IMR-90 (cell line): ENCODE measurements around the gene IQCM. TPM values are rescaled to one million over a fixed set of nuclear protein-coding genes. Genes with fewer than 3 reads are reported as not detected.

Experiments
- ATAC-seq: fragments of 200-7000 bp; cut with Tn5 transposase; 2 replicates; pipeline ENCODE4 v1.9.1; 2020; ENCODE audit warnings: low read depth, mild to moderate bottlenecking, moderate library complexity
- BruUV-seq: library from RNA; stranded (reverse); fragments of 400-500 nt; replicated peaks from 2 replicates; lab custom pipeline; 2021; lab: Mats Ljungman, UMichigan
- CTCF ChIA-PET: fragments of 300-600 bp; formaldehyde crosslinking; extraction: SDS; loops from one replicate; lab custom pipeline; 2021; ENCODE audit warnings: antibody characterized with exemption; lab: Yijun Ruan, JAX
- POLR2A ChIA-PET: fragments of 300-600 bp; sonication (Branson Sonifier 250); formaldehyde crosslinking; loops from one replicate; lab custom pipeline; 2022; ENCODE audit warnings: antibody characterized with exemption; ENCODE audit not compliant: unreplicated experiment; lab: Charles Lee
- DNase-seq: peaks from one replicate; pipeline ENCODE4 v3.0.0; 2013
- H2AFZ ChIP-seq: replicated peaks from 2 replicates; pipeline ENCODE3; 2013; ENCODE audit warnings: low read length, mild to moderate bottlenecking; ENCODE audit not compliant: poor library complexity
- H2AK5ac ChIP-seq: 2 replicates; pipeline ENCODE4 v1.6.1; 2013; ENCODE audit warnings: low read depth, low read length, inconsistent platforms
- H2AK9ac ChIP-seq: replicated peaks from 2 replicates; pipeline ENCODE3; 2013; ENCODE audit warnings: mild to moderate bottlenecking, low read depth, low read length, moderate library complexity; ENCODE audit not compliant: poor library complexity
- H2BK120ac ChIP-seq: 2 replicates; pipeline ENCODE4 v1.6.1; 2013; ENCODE audit warnings: low read depth, low read length, inconsistent platforms
- H2BK15ac ChIP-seq: 3 replicates; pipeline ENCODE4 v1.6.1; 2013; ENCODE audit warnings: low read depth, low read length, inconsistent platforms
- H2BK20ac ChIP-seq: 2 replicates; pipeline ENCODE4 v1.6.1; 2013; ENCODE audit warnings: low read depth, mild to moderate bottlenecking, inconsistent platforms, low read length, moderate library complexity
- H2BK5ac ChIP-seq: 2 replicates; pipeline ENCODE4 v1.6.1; 2013; ENCODE audit warnings: mild to moderate bottlenecking, low read depth, low read length, inconsistent platforms; ENCODE audit not compliant: poor library complexity, severe bottlenecking
- H3K14ac ChIP-seq: replicated peaks from 2 replicates; pipeline ENCODE4 v1.6.1; 2013; ENCODE audit warnings: low read depth, low read length, inconsistent platforms
- H3K18ac ChIP-seq: 2 replicates; pipeline ENCODE4 v1.6.1; 2013; ENCODE audit warnings: low read depth, low read length, control low read depth
- H3K23ac ChIP-seq: 2 replicates; pipeline ENCODE4 v1.6.1; 2013; ENCODE audit warnings: low read depth, low read length, inconsistent platforms
- H3K27ac ChIP-seq: 2 replicates; pipeline ENCODE4 v1.5.1; 2013; ENCODE audit warnings: mild to moderate bottlenecking, control low read depth, low read length; ENCODE audit not compliant: insufficient read depth
- H3K27me3 ChIP-seq: 2 replicates; pipeline ENCODE4 v1.6.1; 2013; ENCODE audit warnings: low read length; ENCODE audit not compliant: control insufficient read depth, insufficient read depth
- H3K36me3 ChIP-seq: 2 replicates; pipeline ENCODE4 v1.6.1; 2013; ENCODE audit warnings: low read length, mixed read lengths; ENCODE audit not compliant: control insufficient read depth, insufficient read depth
- H3K4ac ChIP-seq: 2 replicates; pipeline ENCODE4 v1.6.1; 2013; ENCODE audit warnings: low read depth, low read length, inconsistent platforms
- H3K4me1 ChIP-seq: 2 replicates; pipeline ENCODE4 v1.6.1; 2013; ENCODE audit warnings: low read length, mixed read lengths; ENCODE audit not compliant: control insufficient read depth, insufficient read depth
- H3K4me2 ChIP-seq: 2 replicates; pipeline ENCODE4 v1.6.1; 2013; ENCODE audit warnings: low read depth, mild to moderate bottlenecking, control low read depth, low read length, moderate library complexity
- H3K4me3 ChIP-seq: 2 replicates; pipeline ENCODE4 v1.5.1; 2013; ENCODE audit warnings: low read depth, mild to moderate bottlenecking, control low read depth, low read length, moderate library complexity; ENCODE audit not compliant: insufficient read depth
- H3K56ac ChIP-seq: 2 replicates; pipeline ENCODE4 v1.6.1; 2013; ENCODE audit warnings: low read length, inconsistent platforms; ENCODE audit not compliant: insufficient read depth; ENCODE audit errors: extremely low read depth
- H3K79me1 ChIP-seq, 2 experiments: 2 replicates each; pipeline ENCODE4 v1.6.1; 2013; ENCODE audit warnings: low read length in 2 of 2, inconsistent platforms in 1 of 2, low read depth in 1 of 2
- H3K9ac ChIP-seq: 2 replicates; pipeline ENCODE4 v1.6.1; 2013; ENCODE audit warnings: low read depth, low read length, control low read depth
- H3K9me1 ChIP-seq: 2 replicates; pipeline ENCODE4 v1.6.1; 2013; ENCODE audit warnings: low read length, inconsistent platforms; ENCODE audit not compliant: insufficient read depth
- H3K9me3 ChIP-seq: 2 replicates; pipeline ENCODE4 v1.6.1; 2013; ENCODE audit warnings: low read length; ENCODE audit not compliant: control insufficient read depth, insufficient read depth
- H4K20me1 ChIP-seq: 2 replicates; pipeline ENCODE4 v1.6.1; 2013; ENCODE audit warnings: low read length, inconsistent platforms; ENCODE audit not compliant: insufficient read depth
- H4K5ac ChIP-seq: 2 replicates; pipeline ENCODE4 v1.6.1; 2013; ENCODE audit warnings: mild to moderate bottlenecking, low read depth, low read length, control low read depth
- H4K8ac ChIP-seq, 2 experiments: 2 replicates each; pipeline ENCODE4 v1.6.1; 2013; ENCODE audit warnings: low read depth in 2 of 2, low read length in 2 of 2, control low read depth in 1 of 2, inconsistent platforms in 1 of 2
- H4K91ac ChIP-seq: 2 replicates; pipeline ENCODE4 v1.6.1; 2013; ENCODE audit warnings: low read depth, low read length, inconsistent platforms; ENCODE audit not compliant: insufficient read depth
- FOS ChIP-seq: fragments of 150-350 bp; IDR thresholded peaks from 2 replicates; pipeline ENCODE4 v1.6.1; 2016; ENCODE audit warnings: low read depth, low read length
- MXI1 ChIP-seq: IDR thresholded peaks from 2 replicates; pipeline ENCODE4 v1.6.1; 2012; ENCODE audit warnings: low read depth, mild to moderate bottlenecking, low read length, moderate library complexity, borderline replicate concordance
- dilution Hi-C: fragments of 300-500 bp; cut with HindIII; formaldehyde crosslinking; loops from one replicate; pipeline ENCODE4 v1.14.3; 2018; ENCODE audit warnings: low sequenced_read_pairs; ENCODE audit not compliant: unreplicated experiment
- in situ Hi-C: fragments of 300-500 bp; cut with MboI; formaldehyde crosslinking; loops from 3 replicates; pipeline ENCODE4 v1.14.3; 2019; ENCODE audit warnings: low sequenced_read_pairs, inconsistent platforms, mixed read lengths
- intact Hi-C: fragments of 100-400 bp; cut with micrococcal nuclease; formaldehyde crosslinking; loops from 2 replicates; pipeline ENCODE4 v1.10.0; 2022
- polyA plus RNA-seq, 3 experiments: library from polyadenylated mRNA; depleted of rRNA; stranded (reverse); fragments of >200 nt; gene quantifications; 2 replicates each; pipeline ENCODE4 v1.2.3, GENCODE V29; 2012; ENCODE audit warnings: low replicate concordance in 1 of 3
- total RNA-seq: library from RNA; depleted of rRNA; stranded (reverse); fragments of >200 nt; gene quantifications from 2 replicates; pipeline ENCODE4 v1.2.3, GENCODE V29; 2012

IQCM gene
- total and polyA plus RNA-seq, 2 of the 4 experiments (the other 2 are of a cell fraction) = not detected

- TF ChIP-seq FOS (no peak), MXI1 (no peak)
- H2AFZ ChIP-seq = no peak overlapping the region
- H4K5ac ChIP-seq = no peak overlapping the region
- H3K14ac ChIP-seq = no peak overlapping the region
- no peak overlapping the region for H3K27ac ChIP-seq
- H3K36me3 ChIP-seq = no peaks in the 10 kb centered on the region
- H2BK15ac ChIP-seq = no peak overlapping the region
- H3K27me3 ChIP-seq = no peaks in the 10 kb centered on the region
- DNase-seq (no peak), ATAC-seq (no peak)
- H2BK20ac ChIP-seq = no peak overlapping the region
- no peaks in the 10 kb centered on the region for H4K20me1 ChIP-seq
- ChIA-PET CTCF (no interaction called here), POLR2A (no interaction called here)
- no peak overlapping the region for H3K23ac ChIP-seq
- no peak overlapping the region for H3K9ac ChIP-seq
- H3K4me3 ChIP-seq = no peak overlapping the region
- H2AK9ac ChIP-seq = no peak overlapping the region
- H3K9me1 ChIP-seq = no peaks in the 10 kb centered on the region
- no peak overlapping the region for H2BK120ac ChIP-seq
- no peaks in the 10 kb centered on the region for H3K9me3 ChIP-seq
- no peak overlapping the region for H4K91ac ChIP-seq
- H2AK5ac ChIP-seq = no peak overlapping the region
- no peaks in the 10 kb centered on the region for H3K4me1 ChIP-seq
- no peaks in the 10 kb centered on the region for H3K79me1 ChIP-seq
- H3K4me2 ChIP-seq = no peak overlapping the region
- no peak overlapping the region for H3K18ac ChIP-seq
- no TSS peak for BruUV-seq
- dilution Hi-C loops = no loop called here
- intact Hi-C loops = no loop called here
- no peak overlapping the region for H4K8ac ChIP-seq
- in situ Hi-C loops = no loop called here
- H3K4ac ChIP-seq = no peak overlapping the region
- H2BK5ac ChIP-seq = no peak overlapping the region
- no peak overlapping the region for H3K56ac ChIP-seq
Measured at GRCh38 chr4:149466446-149466845, 349.2 kb downstream of the IQCM start.
